ENCODE measurements around the gene SUCNR1.
"Not testable (repeated sequence)": the region's sequence is repeated elsewhere in the genome, so short reads cannot be mapped to it uniquely, and the experiment has no call there.

Gene SUCNR1

GRCh38 chr3:151863611-151864010 is 9.8 kb upstream of the SUCNR1 start:
- no peak overlapping the region for H3K4me3 Mint-ChIP-seq
- H3K36me3 Mint-ChIP-seq: no peaks in the 10 kb centered on the region
- H3K9me3 Mint-ChIP-seq: no peaks in the 10 kb centered on the region
- H3K27me3 Mint-ChIP-seq: peaks cover 3% of the 10 kb centered on the region
- H3K27ac Mint-ChIP-seq: no peak overlapping the region
- no peaks in the 10 kb centered on the region for H3K4me1 Mint-ChIP-seq

DNA sequence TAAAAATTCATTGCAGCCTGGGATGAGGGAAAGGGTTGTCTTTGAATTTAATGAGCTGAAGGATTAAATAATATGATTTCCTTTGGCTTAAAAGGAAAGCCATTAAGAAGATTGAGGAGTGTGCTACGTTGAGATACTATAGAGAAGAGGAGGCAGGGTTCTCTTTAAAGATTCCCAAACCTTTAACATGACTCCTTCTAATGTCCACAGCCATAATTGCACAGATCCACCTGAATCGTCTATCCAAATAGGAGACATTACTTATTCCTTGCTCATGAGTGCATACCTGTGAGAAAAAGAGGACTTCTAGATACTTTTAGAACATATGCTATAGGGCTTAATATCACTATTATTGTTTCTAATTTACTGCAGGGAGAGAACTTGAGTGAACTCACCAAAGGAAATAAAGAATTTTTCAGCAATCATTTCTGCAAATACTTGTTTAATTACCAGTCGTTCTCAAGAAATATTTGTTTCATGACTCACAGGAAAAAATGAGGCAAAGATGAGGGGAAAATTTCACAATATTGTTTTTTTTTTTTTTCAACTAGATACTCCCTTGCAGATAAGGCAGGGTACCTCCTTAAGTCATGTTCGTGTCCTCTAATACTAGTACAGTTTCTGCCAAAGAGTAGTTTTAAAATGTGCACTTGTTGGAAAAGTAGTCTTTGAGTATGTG is 8.9 kb upstream of the SUCNR1 start:
- H3K4me3 Mint-ChIP-seq: no peak overlapping the region
- H3K9me3 Mint-ChIP-seq: no peaks in the 10 kb centered on the region
- no peaks in the 10 kb centered on the region for H3K36me3 Mint-ChIP-seq
- H3K27me3 Mint-ChIP-seq: no peaks in the 10 kb centered on the region
- no peaks in the 10 kb centered on the region for H3K4me1 Mint-ChIP-seq
- no peak overlapping the region for H3K27ac Mint-ChIP-seq

GRCh38 chr3:151866711-151867410 is 6.6 kb upstream of the SUCNR1 start:
- H3K4me3 Mint-ChIP-seq: no peak overlapping the region
- no peaks in the 10 kb centered on the region for H3K36me3 Mint-ChIP-seq
- peaks cover 5% of the 10 kb centered on the region for H3K4me1 Mint-ChIP-seq
- H3K9me3 Mint-ChIP-seq: no peaks in the 10 kb centered on the region
- H3K27ac Mint-ChIP-seq: no peak overlapping the region
- no peaks in the 10 kb centered on the region for H3K27me3 Mint-ChIP-seq

DNA sequence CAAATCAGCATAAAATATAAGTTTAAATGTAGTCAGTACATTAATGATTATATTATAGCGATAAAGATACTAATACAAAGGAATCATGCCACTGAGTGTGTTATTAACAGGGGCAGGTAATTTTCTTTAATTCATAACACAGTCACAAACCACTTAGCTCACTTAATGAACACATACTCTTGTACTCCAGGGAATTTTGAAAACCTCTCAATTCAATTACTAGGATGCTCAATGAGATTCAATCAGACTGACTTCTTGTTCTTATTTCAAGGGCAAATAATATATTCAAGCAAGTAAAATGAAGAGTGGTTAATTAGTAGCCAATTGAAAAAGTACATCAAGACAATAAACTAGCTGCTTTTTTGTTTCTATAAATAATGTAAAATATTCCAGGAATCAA is 5.8 kb upstream of the SUCNR1 start:
- Mint-ChIP-seq H3K9me3 (no peaks in the 10 kb centered on the region), H3K4me3 (no peak overlapping the region), H3K27ac (no peak overlapping the region), H3K36me3 (no peaks in the 10 kb centered on the region), H3K4me1 (peaks cover 9% of the 10 kb centered on the region), H3K27me3 (no peaks in the 10 kb centered on the region)

GRCh38 chr3:151869181-151869580 is 4.3 kb upstream of the SUCNR1 start:
- Mint-ChIP-seq H3K4me1 (peaks cover 9% of the 10 kb centered on the region), H3K27me3 (no peaks in the 10 kb centered on the region)

GRCh38 chr3:151871639-151872468 is 1.6 kb upstream of the SUCNR1 start:
- Mint-ChIP-seq H3K9me3 (no peaks in the 10 kb centered on the region), H3K4me1 (peaks cover 14% of the 10 kb centered on the region), H3K27me3 (peaks cover 1% of the 10 kb centered on the region), H3K36me3 (no peaks in the 10 kb centered on the region), H3K4me3 (no peak overlapping the region), H3K27ac (no peak overlapping the region)

More at GRCh38 chr3:151869181-151869580, 4.3 kb upstream of the SUCNR1 start:
- Mint-ChIP-seq H3K9me3 (no peaks in the 10 kb centered on the region), H3K27ac (no peak overlapping the region), H3K4me3 (no peak overlapping the region), H3K36me3 (no peaks in the 10 kb centered on the region)

DNA sequence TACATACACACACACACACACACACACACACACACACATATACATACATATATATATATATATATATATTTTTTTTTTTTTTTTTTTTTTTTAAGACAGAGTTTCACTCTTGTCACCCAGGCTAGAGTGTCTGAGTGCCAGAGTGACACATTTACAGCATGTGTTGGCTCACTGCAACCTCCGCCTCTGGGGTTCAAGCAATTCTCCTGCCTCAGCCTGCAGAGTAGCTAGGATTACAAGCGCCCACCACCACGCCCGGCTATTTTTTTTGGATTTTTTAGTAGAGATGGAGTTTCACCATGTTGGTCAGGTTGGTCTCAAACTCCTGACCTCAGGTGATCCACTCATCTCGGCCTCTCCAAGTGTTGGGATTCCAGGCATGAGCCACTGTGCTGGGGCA is 636 bp downstream of the SUCNR1 start:
- H3K4me1 Mint-ChIP-seq: peaks cover 14% of the 10 kb centered on the region
- not testable (repeated sequence) for H3K4me3 Mint-ChIP-seq, H3K27me3 Mint-ChIP-seq, H3K36me3 Mint-ChIP-seq, H3K9me3 Mint-ChIP-seq, H3K27ac Mint-ChIP-seq

DNA sequence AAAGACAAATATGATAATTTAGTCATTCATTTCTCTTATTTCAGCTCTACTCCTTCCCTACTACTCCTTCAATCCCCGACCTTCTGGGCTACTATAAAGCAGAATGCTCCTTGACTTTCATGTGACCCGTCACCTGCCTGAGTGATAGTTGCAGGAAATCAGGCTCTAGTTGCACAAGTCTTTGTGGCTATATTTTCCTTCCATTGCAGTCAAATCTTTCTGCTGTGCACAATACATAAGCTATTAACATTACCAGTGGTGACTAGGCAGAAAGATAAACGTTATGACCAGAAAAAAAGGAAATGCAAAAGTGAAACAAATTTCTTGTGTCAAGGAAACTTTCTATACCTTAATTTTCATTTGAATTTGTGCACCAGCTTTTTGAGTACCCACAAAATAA is 2.3 kb downstream of the SUCNR1 start:
- no peaks in the 10 kb centered on the region for H3K9me3 Mint-ChIP-seq
- peaks cover 25% of the 10 kb centered on the region for H3K4me1 Mint-ChIP-seq
- H3K27ac Mint-ChIP-seq: no peak overlapping the region
- H3K4me3 Mint-ChIP-seq: no peak overlapping the region
- H3K27me3 Mint-ChIP-seq: peaks cover 2% of the 10 kb centered on the region
- H3K36me3 Mint-ChIP-seq: no peaks in the 10 kb centered on the region

DNA sequence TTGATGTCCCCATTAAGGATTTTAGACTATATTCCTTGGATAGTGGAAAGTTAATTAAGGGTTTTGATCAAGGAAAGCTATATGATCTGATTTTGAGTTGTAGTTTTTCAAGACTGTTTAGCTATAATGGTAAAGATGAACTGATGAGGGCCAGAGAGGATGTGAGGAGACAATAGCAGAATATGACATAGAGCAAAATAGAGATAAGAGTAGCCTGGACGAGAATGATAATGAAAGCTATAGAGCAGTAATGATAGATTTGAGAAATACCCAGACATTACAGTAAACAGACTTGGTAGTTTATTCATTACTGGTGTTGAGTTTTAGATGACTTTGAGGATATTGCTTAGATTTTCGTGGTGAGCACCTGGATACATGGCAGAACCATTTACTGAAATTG is 3.8 kb downstream of the SUCNR1 start:
- Mint-ChIP-seq H3K4me3 (no peak overlapping the region), H3K27ac (no peak overlapping the region), H3K27me3 (peaks cover 2% of the 10 kb centered on the region), H3K36me3 (no peaks in the 10 kb centered on the region), H3K4me1 (peaks cover 17% of the 10 kb centered on the region), H3K9me3 (no peaks in the 10 kb centered on the region)

DNA sequence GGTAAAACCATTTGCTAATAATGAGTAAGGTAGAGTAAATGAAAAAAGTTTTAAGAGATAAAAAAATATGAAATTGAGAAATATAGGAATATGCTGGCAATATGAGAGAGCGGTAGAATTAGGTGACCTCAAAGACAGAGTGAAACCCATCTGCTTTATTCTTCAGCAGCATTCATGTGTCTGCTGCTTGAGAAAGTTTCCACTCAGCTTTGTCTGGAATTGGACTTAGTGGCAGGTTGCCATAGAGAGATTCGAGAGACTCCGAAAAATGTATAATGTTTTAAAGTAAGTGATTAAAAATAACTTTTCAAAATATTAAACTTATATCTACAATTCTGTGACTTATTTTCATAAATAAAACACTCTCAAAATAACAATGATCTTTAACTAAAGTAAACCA is 5.0 kb downstream of the SUCNR1 start:
- peaks cover 16% of the 10 kb centered on the region for H3K4me1 Mint-ChIP-seq
- no peaks in the 10 kb centered on the region for H3K9me3 Mint-ChIP-seq
- H3K27me3 Mint-ChIP-seq: peaks cover 2% of the 10 kb centered on the region
- H3K27ac Mint-ChIP-seq: no peak overlapping the region
- H3K4me3 Mint-ChIP-seq: no peak overlapping the region
- no peaks in the 10 kb centered on the region for H3K36me3 Mint-ChIP-seq

DNA sequence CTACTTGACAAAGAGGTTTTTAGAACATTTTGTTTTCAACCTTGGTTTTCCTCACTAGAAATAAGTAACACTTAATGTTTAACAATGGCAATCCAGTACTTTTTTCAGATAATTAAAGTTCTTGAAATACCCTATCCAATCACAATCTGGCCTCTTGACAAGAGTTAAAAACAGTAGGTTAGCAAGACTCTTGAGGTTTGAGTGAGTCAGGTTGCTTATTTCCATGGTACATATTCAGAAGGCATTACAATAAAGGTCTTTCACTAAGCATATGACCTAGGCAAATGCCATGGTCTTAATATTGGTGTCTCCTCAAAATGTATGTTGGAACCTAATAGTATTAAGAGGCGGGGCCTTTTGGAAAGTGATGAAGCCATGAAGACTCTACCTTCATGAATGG is 5.6 kb downstream of the SUCNR1 start:
- no peaks in the 10 kb centered on the region for H3K36me3 Mint-ChIP-seq
- no peaks in the 10 kb centered on the region for H3K9me3 Mint-ChIP-seq
- H3K4me3 Mint-ChIP-seq: no peak overlapping the region
- H3K27ac Mint-ChIP-seq: no peak overlapping the region
- H3K4me1 Mint-ChIP-seq: peaks cover 16% of the 10 kb centered on the region
- H3K27me3 Mint-ChIP-seq: peaks cover 2% of the 10 kb centered on the region

- Mint-ChIP-seq H3K4me1 (peaks cover 16% of the 10 kb centered on the region), H3K27me3 (peaks cover 2% of the 10 kb centered on the region), H3K36me3 (no peaks in the 10 kb centered on the region), H3K4me3 (no peak overlapping the region), H3K27ac (peak overlapping the region; percentile 63), H3K9me3 (no peaks in the 10 kb centered on the region)
These were observed 6.4 kb downstream of the SUCNR1 start for GRCh38 chr3:151879679-151880415.

- peaks cover 2% of the 10 kb centered on the region for H3K27me3 Mint-ChIP-seq
- peaks cover 16% of the 10 kb centered on the region for H3K4me1 Mint-ChIP-seq
- H3K4me3 Mint-ChIP-seq: no peak overlapping the region
- no peaks in the 10 kb centered on the region for H3K36me3 Mint-ChIP-seq
- H3K27ac Mint-ChIP-seq: no peak overlapping the region
- no peaks in the 10 kb centered on the region for H3K9me3 Mint-ChIP-seq
These were observed 6.9 kb downstream of the SUCNR1 start for GRCh38 chr3:151880416-151880690.

DNA sequence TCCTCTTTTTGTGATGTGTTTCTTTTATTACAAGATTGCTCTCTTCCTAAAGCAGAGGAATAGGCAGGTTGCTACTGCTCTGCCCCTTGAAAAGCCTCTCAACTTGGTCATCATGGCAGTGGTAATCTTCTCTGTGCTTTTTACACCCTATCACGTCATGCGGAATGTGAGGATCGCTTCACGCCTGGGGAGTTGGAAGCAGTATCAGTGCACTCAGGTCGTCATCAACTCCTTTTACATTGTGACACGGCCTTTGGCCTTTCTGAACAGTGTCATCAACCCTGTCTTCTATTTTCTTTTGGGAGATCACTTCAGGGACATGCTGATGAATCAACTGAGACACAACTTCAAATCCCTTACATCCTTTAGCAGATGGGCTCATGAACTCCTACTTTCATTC is 7.7 kb downstream of the SUCNR1 start:
- Mint-ChIP-seq H3K4me1 (peaks cover 12% of the 10 kb centered on the region), H3K27me3 (peaks cover 3% of the 10 kb centered on the region)

GRCh38 chr3:151885397-151885796 is 12.0 kb downstream of the SUCNR1 start:
- H3K4me1 Mint-ChIP-seq, H3K4me3 Mint-ChIP-seq, H3K36me3 Mint-ChIP-seq, H3K27me3 Mint-ChIP-seq, H3K27ac Mint-ChIP-seq, H3K9me3 Mint-ChIP-seq: not testable (repeated sequence)

More for the DNA sequence above, 7.7 kb downstream of the SUCNR1 start:
- Mint-ChIP-seq H3K9me3 (no peaks in the 10 kb centered on the region), H3K4me3 (no peak overlapping the region), H3K27ac (no peak overlapping the region), H3K36me3 (no peaks in the 10 kb centered on the region)
